ENCODE results near the gene MAGI2.

Gene MAGI2

DNA sequence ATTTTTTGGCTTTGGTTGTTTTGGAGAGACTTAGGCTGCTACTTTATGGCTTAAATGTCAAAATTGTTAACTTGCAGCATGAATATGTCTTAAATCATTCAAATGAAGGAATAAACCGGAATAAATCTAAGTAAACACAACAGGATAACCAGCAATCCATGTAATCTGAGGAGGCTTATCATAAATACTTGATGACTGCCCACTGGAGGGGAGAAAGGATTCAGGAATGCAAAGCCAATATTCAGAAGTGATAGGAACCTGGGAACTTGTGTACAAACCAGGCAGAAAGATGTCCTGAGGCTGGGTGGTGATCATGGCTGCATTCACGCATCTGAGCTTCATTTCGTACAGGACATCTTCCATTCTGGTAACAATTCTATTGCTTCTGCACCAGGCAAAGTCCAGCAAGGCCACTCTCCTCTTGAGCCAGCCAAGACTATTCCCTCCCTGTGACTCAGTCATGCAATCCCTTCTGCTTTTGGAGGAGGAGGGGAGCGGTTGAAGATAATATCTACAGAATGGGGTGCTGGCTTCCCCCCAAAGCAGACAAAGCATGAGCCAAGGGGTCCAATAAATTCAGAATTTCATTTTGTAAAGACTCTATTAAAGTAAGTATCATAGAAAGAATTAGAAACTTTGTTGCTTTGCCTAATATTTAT lies 1280.4 kb downstream of the MAGI2 start:
- in situ Hi-C loops (cut with HindIII; ENCODE audit: low sequenced_read_pairs) = no loop called here

- in situ Hi-C loops (cut with HindIII; ENCODE audit: low sequenced_read_pairs) = no loop called here
Observed at GRCh38 chr7:78172267-78172757, 1281.2 kb downstream of the MAGI2 start.

DNA sequence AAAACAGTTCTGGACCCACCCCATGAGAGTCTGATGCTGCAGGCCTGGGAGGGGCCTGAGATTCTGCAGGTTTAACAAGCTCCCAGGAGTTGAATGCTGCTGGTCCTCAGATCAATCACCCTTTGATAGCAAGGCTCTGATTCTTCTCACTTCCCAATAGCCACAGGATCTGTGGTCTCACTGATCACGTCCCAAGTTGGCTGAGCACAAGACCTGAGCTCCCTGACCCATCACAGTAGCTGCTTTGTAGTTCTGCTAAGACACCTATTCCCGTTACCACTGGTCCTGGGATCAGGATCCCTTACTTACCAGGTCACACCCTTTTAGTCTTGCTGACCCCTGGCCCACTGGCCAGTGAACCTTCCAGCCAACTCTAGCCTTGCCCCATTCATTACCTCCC lies 1282.1 kb downstream of the MAGI2 start:
- in situ Hi-C loops (cut with HindIII; ENCODE audit: low sequenced_read_pairs) = no loop called here

DNA sequence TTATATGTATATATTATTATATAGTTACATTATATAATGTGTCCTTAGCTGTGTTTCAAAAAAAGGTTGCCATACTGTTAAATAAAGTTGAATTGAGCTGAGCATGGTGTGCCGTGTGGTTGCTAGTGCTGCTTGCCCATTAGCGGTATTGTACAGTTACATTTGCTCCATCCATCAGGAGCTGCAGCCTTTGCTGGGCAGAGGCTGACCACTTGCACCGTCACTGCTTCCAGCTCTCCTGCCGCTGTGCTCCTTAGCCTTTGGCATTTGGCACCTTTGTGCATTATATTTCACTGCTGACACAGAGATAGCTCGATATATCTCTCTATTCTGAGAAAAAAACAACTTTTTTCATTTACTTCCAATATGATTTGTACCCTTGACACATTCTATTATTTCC lies 1282.7 kb downstream of the MAGI2 start:
- in situ Hi-C loops (cut with HindIII; ENCODE audit: low sequenced_read_pairs) = no loop called here

DNA sequence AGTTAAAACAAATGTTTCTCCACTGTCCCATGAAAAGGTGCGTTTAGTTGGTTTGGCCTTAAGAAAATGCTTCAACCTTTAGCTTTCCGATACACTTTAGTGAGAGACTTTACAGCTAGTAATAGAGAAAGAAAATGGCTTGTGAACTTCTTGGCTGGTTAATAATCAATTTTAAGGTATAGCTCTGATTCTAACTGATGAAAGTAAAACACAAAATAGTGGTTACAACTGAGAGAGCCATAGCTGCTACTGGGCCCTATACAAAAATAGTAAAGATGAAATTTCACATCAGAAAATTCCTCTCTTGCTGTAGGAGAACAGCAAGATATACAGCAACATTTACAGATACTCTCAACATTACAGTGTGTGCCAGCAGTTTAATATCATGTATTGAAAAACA lies 1283.5 kb downstream of the MAGI2 start:
- in situ Hi-C loops (cut with HindIII; ENCODE audit: low sequenced_read_pairs) = no loop called here

DNA sequence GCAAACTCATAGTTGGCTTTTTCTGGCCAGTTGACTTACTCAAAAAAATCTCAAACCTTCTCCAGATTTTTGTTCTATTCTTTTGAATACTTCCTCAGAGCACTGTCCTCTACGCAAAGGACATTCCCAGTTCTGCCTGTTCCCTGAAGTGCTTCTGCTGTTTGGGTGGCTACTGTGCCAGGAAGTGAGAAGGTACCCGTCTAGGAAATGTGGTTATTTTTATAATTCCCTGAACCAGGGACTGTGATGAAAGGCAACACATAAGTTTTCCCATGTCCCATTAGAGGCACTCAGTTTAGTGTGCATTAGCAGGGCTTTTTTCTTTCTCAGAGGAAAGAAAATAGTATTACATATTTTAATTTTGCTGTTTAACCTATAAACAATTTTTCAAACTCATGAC lies 1284.6 kb downstream of the MAGI2 start:
- in situ Hi-C loops (cut with HindIII; ENCODE audit: low sequenced_read_pairs) = no loop called here

GRCh38 chr7:78167860-78168259 lies 1285.6 kb downstream of the MAGI2 start:
- in situ Hi-C loops (cut with HindIII; ENCODE audit: low sequenced_read_pairs) = no loop called here

GRCh38 chr7:78165854-78166253 lies 1287.6 kb downstream of the MAGI2 start:
- in situ Hi-C loops (cut with HindIII; ENCODE audit: low sequenced_read_pairs) = no loop called here

DNA sequence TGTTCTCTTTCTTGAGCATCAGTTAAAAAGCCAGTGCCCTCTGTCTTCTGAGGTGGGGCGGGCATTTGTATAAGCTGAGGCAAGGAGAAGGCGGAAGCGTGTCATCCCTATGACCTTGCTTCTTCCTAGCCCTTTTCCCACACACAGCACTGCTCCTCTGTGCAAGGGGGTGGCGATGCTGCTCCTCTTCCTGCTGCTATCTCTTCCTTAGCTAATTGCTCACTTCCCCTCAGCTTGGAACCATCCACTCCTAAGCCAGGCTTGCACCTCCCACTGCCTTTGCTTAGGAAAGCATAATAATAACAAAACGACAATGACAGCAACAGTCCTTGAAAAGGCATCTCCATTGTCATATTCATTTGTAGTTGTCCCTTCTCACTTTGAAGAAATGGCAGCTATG lies 1288.0 kb downstream of the MAGI2 start:
- in situ Hi-C loops (cut with HindIII; ENCODE audit: low sequenced_read_pairs) = no loop called here

DNA sequence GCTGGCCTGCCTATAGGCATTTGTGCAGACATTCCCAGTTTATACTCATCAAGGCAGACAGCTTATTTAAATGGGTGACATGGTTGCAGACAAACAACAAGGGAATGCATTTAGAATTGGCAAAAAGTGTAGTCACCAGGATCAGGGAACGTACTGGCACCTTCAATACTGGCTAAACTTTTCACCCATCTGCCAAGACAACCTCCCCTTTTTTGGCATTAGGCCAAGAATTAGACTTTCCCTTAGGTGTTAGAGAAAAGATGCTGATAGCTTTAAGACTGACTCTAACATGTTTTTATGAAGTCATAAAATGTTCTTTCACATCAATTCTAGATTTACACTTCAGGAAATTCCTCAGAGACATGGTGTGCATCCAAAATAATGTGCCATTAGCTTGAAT lies 1289.0 kb downstream of the MAGI2 start:
- in situ Hi-C loops (cut with HindIII; ENCODE audit: low sequenced_read_pairs) = no loop called here

GRCh38 chr7:78161781-78162180 lies 1291.7 kb downstream of the MAGI2 start:
- in situ Hi-C loops (cut with HindIII; ENCODE audit: low sequenced_read_pairs) = no loop called here

- in situ Hi-C loops (cut with HindIII; ENCODE audit: low sequenced_read_pairs) = no loop called here
Observed at GRCh38 chr7:78159545-78159944, 1293.9 kb downstream of the MAGI2 start.

GRCh38 chr7:78153285-78153684 lies 1300.2 kb downstream of the MAGI2 start:
- in situ Hi-C loops (cut with HindIII; ENCODE audit: low sequenced_read_pairs) = no loop called here

DNA sequence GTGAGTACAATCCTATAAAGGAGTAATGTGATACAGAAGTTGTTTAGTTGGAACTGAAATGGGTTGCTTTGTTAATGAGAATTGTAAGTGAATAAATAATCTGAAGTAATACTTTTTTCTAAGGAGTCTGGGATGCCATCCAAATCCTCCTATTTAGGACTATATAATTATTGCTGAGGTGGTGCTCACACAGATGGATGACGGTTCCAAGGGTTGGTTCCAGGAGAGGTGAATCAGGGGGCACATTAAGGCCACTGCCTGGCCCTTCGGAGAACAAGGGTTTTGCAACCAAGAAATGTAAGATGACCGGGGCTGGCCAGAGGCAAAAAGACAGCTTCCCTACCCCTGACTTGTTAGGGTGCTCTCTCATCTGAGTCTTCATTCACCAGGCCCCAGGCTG lies 1302.2 kb downstream of the MAGI2 start:
- in situ Hi-C loops (cut with HindIII; ENCODE audit: low sequenced_read_pairs) = no loop called here

DNA sequence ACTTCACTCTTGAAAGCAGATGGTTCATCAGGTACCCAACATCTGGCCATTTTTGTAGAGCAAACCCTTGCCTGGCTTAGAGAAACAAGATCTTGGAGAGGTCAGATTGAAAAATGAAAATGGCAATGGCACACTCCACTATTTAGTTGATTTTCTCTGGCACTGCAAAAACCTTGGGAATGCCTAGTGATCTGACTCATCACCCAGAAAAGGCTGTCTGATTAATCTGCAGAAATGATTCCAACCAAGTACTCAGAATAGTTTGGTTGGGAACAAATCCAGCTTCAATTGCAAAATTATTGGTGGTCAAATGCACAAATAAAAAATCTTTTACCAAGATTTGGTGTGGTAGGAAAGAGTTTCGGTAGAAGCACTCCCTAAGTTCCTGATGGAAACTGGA lies 1303.7 kb downstream of the MAGI2 start:
- in situ Hi-C loops (cut with HindIII; ENCODE audit: low sequenced_read_pairs) = no loop called here

GRCh38 chr7:78148166-78148894 lies 1305.1 kb downstream of the MAGI2 start:
- in situ Hi-C loops (cut with HindIII; ENCODE audit: low sequenced_read_pairs) = no loop called here

GRCh38 chr7:78146546-78146945 lies 1306.9 kb downstream of the MAGI2 start:
- in situ Hi-C loops (cut with HindIII; ENCODE audit: low sequenced_read_pairs) = no loop called here

- in situ Hi-C loops (cut with HindIII; ENCODE audit: low sequenced_read_pairs) = no loop called here
Observed at GRCh38 chr7:78143661-78144060, 1309.8 kb downstream of the MAGI2 start.

GRCh38 chr7:78141522-78142281 lies 1311.8 kb downstream of the MAGI2 start:
- in situ Hi-C loops (cut with HindIII; ENCODE audit: low sequenced_read_pairs) = no loop called here

GRCh38 chr7:78140109-78140508 lies 1313.4 kb downstream of the MAGI2 start:
- in situ Hi-C loops (cut with HindIII; ENCODE audit: low sequenced_read_pairs) = no loop called here

GRCh38 chr7:78139335-78139734 lies 1314.1 kb downstream of the MAGI2 start:
- in situ Hi-C loops (cut with HindIII; ENCODE audit: low sequenced_read_pairs) = no loop called here

- in situ Hi-C loops (cut with HindIII; ENCODE audit: low sequenced_read_pairs) = no loop called here
Observed at GRCh38 chr7:78134774-78135173, 1318.7 kb downstream of the MAGI2 start.
